Measurements from ENCODE around the gene CEP128.

DNA sequence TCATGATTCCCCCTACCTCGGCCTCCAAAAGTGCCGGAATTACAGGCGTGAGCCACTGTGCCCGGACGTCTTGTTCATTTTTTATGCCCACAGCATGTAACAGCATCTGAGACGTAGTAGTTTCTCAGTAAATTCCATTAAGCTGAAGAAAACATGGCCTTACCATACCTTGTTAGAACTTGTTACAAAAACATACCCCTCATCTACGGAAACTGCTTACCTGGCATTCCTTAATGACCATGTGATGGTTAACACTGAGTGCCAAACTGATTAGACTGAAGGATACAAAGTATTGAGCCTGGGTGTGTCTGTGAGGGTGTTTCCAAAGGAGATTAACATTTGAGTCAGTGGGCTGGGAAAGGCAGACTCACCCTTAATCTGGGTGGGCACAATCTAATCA, 186.8 kb downstream of the CEP128 start:
- TF ChIP-seq CTCF (IDR thresholded peaks at IDR 0.05) (no peak), POLR2A (IDR thresholded peaks at IDR 0.05) (no peak), POLR2AphosphoS5 (IDR thresholded peaks at IDR 0.05) (no peak), EP300 (IDR thresholded peaks at IDR 0.05) (no peak)

All from stomach (tissue), 4 donors.